GM19035 (cell line): ENCODE results near the gene BAX.

Experiments
- ATAC-seq: cut with Tn5 transposase; IDR thresholded peaks from one replicate; pipeline ENCODE4 v1.9.1; 2021; ENCODE audit not compliant: unreplicated experiment

The BAX gene

DNA sequence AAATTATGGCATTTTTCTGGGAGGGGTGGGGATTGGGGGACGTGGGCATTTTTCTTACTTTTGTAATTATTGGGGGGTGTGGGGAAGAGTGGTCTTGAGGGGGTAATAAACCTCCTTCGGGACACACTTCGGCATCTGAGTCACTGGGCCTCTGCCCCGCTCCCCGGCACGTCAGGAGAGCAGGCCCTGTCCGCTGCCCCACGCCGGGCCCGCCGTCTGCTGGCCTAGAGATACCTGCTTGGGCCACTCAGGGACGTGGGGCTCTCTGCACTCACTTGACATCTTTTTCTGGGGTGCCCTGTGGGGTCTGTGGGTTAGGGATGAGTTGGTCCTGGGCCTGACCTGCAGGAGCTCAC lies 7.0 kb downstream of the BAX start:
- ATAC-seq = no peak

DNA sequence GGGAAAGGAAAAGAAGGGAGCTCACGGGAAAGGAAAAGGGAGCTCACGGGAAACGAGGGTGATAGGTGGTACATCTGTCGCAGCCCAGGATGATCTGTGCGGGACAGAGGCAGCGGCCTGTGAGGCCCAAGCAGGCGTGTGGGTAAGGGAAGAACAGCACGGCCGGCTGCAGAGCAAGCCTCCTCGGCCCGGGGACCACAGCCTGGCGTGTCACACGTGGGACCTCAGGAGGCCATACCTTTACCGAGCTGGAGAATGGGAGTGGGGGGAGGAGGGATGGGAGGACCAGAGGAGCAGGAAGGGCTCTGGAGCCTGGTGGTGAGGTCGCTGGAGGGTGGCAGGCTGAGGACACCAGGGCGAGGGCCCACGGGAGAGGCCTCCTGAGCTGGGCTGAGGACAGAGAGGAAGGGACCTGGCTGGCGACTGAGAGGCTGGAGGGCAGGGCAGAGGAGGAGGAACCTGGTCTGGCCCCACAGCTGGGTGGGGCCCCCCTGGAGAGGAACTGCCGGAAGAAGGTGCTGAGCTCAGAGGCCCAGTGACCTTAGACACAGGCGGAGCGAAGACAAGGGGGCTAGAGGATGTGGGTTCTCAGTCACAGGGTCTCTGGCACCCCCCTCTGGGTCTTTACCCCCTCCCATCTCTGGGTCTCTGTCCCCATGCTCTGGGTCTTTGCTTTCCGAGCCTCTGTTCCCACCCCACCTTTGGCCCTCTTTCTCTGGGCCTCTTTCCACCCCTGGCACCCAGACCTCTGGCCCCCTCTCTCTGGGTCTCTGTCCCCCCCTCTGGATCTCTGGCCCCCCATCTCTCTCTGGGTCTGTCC lies 7.6 kb downstream of the BAX start:
- peak; percentile 37 for ATAC-seq

DNA sequence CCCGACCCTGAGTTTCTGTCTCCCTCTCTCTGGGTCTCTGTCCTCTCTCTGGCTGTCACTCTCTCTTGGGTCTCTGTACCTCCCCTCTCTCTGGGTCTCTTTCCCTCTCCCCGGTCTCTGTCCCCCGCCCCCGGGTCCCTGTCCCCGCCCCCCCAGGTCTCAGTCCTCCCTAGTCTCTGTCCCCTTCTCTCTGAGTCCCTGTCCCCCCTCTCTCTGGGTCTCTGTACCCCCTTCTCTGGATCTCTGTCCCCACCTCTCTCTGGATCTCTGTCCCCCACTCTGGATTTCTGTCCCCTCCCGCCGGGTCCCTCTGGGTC lies 8.1 kb downstream of the BAX start:
- no peak for ATAC-seq

DNA sequence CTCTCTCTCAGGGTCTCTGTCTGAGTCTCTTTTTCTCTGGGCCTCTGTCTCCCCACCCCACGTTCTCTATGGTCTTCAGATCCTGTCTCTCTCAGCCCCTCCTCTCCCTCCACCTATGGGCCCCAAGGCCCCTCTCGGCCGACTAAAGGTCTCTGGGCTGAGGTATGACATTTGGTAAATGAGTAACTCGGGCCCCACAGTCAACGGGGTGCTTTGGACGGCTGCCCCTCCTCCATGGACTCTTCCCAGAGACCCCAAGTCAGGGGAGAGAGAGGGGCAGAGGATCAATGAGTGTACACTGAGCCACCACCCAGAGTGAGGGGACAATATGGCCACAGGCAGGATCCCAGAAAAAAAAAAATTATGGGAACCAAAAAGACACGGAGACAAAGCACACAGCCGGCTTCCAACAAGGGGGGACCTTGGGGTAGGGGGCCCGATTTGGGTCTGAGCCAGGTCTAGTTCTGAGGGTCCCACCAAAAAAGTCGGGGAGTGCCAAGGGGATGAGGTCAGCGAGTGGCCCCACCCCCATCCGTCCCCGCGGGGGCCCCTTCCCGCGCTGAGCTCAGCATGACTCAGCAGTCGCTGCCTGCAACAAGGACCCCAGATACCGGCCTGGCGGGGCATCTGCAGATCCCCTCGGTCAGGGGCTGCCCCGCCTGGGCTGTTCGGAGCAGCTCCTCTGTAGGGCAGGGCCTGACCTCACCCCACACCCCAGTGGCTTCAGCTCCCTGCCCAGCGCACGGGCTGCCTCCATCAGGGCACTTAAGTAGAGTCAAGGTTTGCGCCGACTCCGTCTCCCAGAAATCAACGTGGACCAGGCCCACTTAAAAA lies 8.9 kb downstream of the BAX start:
- no peak for ATAC-seq

DNA sequence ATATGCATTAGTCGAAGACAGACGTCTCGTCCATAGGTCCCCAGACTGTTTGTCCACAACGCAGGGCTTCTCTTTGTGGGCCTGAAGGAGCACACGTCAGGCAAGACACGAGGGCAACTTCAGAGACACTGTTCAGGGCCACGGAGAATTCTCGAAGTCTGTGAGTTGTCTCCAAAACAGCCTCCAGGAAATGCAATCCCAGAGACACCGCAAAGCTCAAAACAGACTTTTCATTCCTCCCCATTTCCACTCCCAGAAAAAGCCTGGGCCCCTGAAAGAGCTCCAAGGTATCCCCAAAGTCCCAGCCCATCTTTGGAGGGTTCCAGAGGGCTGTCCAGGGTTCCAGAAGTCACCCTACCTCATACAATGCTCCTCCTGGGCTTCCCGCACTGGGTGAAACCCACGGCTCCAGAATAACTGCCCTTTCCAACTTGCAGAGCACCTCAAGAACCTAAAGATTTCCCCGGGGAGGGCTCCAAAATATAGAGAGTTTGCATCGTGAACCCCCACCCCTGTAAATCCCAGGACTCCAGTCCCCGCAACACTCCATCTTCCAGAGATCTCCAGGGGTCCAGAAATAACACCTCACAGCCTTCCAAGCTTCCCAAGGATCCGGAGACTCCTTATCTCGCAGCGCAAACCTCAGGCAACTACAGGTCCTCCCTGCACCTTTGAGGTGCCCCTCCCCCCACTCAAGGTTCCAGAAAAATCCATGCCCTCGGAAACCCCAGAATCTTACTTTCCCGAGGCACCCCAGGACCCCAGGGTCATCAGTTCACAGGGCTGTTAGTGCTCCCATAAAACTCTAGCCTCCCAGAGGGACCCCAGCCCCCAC lies 9.7 kb downstream of the BAX start:
- no peak for ATAC-seq

DNA sequence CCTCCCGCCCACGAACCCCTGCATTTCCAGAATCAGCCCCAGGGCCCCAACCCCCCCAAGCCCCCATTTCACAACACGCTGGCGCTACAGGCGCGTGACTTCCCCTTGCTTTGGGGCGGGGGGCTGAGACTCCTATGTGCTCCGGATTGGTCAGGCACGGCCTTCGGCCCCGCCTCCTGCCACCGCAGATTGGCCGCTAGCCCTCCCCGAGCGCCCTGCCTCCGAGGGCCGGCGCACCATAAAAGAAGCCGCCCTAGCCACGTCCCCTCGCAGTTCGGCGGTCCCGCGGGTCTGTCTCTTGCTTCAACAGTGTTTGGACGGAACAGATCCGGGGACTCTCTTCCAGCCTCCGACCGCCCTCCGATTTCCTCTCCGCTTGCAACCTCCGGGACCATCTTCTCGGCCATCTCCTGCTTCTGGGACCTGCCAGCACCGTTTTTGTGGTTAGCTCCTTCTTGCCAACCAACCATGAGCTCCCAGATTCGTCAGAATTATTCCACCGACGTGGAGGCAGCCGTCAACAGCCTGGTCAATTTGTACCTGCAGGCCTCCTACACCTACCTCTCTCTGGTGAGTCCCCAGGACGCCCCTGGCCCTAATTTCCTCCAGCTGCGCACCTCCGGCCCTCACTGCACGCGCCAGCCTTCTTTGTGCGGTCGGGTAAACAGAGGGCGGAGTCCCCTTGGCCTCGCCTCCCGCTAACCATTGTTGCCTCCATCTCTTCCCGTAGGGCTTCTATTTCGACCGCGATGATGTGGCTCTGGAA lies 10.5 kb downstream of the BAX start, which contains the start of gene FTL:
FTL (plus strand) TSS at position 270 of the 766 bp plus-strand sequence; CDS start at position 469, 199 bp downstream.
- ATAC-seq = peak; percentile 56

DNA sequence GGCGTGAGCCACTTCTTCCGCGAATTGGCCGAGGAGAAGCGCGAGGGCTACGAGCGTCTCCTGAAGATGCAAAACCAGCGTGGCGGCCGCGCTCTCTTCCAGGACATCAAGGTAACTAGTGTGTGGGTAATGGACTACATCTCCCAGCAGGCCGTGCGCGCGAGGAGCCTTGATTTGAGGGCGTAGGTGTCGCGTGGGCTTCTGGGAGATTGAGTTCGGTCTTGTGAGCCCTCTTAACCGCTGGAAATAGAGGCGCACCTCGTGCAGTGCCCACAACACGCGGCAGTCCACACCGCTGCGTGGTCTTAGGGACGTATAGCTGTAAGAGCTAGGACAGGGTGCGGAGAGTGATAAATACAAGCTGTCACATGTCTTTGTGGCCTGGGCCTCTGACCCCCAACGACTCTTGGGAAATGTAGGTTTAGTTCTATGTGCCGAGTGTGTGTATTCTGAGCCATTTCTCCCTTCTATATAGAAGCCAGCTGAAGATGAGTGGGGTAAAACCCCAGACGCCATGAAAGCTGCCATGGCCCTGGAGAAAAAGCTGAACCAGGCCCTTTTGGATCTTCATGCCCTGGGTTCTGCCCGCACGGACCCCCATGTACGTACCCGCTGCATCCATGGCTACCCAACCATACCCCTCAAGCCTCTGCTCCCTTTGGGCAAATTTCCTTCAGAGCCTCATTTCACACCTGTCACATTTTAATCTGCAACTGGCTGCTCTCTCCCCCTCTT lies 11.3 kb downstream of the BAX start:
- peak; percentile 22 for ATAC-seq

DNA sequence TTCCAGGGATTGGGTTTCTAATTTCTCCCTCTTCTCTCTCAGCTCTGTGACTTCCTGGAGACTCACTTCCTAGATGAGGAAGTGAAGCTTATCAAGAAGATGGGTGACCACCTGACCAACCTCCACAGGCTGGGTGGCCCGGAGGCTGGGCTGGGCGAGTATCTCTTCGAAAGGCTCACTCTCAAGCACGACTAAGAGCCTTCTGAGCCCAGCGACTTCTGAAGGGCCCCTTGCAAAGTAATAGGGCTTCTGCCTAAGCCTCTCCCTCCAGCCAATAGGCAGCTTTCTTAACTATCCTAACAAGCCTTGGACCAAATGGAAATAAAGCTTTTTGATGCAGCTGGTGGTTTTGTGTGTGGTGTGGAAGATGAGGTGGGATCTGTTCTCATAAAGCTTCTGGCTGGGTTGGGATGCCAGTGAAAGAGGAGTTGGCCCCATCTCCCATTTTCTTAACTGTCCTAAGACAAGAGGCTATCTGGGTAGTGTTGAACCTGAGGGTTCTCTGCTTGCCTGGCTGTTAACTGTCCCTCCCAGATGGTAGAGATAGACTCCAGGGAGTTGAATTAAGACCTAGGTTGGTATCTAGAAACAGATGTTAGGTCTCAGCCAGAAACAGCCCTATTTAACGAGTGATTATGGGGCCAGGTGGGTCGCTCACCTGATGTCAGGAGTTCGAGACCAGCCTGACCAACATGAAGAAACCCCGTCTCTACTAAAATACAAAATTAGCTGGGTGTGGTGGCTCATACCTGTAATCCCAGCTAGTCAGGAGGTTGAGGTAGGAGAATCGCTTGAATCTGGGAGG lies 12.1 kb downstream of the BAX start:
- no peak for ATAC-seq

DNA sequence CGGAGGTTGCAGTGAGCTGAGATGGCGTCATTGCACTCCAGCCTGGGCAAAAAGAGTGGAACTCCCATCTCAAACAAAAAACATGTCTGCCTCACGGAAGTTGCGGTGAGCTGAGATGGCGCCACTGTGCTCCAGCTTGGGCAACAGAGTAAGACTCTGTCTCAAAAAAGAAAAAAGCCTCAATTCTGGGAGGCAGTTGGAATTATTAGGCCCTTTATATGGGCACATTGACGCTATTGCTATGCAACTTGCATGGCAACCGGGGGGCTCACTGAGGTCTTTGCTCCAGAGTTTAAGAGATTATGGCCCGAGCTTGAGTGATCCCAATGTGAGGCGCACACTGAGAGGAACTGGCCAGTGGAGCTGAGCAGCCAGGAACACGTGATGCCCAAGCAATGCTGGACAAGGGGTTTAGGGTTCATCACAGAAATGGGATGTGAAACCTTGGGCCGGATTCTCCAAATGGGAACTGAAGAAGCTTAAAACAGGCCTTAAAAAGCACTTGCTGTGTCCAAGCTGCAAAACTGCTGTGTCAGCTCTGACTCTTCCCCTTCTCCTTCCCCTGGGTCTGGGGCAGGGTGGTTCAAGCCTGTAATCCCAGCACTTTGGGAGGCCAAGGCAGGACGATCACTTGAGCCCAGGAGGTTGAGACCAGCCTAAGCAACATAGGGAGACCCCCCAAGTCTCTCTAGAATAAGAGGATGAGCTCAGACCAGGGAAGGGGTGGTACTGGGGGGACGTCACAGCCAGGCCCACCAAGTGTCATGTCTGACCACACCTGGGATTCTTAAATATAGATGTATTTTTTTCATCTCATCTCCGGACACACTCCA lies 12.9 kb downstream of the BAX start:
- no peak for ATAC-seq

DNA sequence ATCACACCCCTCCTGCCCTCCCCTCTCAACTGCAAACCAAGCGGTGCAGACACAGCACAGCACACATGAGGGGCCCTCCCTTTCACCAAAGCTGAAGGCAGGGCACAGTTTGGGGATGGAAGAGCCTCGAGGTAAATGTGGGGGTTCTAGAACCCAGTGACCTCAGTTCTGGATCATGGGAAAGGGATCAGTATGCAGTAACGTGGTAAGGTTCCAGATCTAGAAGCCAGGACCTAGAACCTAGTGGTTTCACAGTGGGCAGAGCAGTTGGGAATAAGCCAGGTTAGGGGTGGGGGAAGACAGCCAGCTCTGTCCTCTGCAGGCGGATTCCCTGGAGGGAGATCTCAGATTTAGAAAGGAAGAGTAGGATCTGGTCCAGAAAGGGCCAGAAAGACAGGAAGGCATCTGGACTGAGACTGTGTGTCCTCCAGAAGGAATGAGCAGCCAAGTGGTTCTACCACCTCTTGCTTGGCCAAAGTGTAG lies 13.5 kb downstream of the BAX start:
- ATAC-seq = no peak

DNA sequence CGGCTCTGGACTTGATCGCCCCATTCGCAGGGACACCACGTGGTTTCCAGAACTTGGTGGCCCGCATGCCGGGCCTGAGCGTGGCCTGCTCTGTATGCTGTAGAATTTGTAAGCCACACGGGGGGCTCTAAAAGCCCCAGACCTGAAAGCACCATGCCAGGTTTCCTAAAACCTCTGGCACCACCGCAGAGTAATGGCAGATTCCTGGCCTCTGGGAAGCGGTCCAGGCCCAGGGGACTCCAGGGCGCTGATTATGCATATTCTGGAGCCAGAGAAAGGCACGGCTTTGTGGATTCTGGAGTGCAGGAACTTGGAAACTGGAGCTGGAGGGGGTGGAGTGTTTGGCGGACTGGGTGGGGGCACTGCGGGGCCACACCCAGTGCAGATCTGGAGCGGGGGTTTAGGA lies 14.1 kb downstream of the BAX start:
- ATAC-seq = no peak

DNA sequence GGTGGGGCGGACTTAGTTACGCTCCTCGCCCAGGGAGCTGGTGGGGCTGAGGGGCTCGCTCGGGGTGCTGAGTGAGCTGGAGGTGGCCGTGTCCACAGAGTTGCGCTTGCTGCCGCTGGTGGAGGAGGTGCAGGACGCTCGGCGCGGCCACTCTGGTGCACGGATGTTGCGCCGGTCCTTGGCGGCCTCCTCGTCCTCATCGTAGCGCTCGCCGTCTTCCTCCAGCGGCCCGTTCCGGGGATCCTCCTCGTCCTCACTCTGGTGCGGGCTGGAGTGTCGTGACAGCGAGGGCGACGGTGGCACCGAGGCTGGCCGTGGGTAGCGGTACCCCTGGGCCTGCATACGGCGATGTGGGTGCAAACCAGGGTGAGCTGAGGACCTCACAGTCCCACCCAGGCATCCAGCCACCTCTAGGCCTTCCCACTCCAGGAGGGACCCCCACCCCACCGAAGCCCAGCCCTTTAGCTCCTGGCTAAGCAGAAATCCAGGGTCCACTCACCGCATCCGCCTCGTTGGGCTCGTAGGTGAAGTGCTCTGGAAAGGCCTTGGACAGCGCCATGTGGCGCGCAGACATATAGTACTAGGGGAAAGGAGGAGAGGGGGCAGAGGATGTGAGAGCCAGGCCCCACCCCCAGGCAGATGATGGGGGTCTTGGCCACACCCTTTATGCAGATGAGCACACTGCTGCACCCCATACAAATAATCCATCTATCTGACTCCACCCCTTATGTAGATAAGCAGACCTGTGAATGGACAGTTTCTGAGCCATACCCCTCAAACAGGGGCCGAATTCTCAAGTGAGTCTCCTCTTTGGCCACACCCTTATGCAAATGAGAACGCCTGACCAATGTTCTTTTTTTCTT lies 14.8 kb downstream of the BAX start:
- no peak for ATAC-seq

DNA sequence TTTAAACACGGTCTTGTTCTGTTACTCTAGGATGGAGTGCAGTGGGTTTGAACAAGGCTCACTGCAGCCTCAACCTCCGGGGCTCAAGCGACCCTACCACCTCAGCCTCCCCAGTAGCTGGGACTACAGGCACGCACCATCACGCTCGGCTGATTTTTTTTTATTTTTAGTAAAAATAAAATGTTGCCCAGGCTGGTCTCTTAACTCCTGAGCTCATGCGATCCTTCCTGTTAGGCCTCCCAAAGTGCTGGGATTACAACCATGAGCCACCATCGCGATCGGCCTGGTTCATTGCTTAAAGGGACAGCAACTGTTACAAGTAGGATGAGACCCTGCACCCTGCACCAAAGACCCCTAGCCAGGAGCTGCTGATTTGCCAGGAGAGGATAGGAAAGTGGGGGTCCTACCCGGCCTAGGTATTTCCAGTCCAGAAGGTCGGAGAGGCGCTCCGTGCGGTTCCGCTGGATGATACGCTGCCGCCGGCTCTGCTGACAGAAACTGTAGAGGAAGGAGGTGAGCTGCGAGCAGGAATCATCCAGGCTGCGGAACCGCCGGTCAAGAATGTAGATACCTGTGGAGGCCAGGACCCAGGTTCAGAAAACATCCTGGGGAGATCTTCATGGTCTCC lies 15.6 kb downstream of the BAX start:
- ATAC-seq = no peak

DNA sequence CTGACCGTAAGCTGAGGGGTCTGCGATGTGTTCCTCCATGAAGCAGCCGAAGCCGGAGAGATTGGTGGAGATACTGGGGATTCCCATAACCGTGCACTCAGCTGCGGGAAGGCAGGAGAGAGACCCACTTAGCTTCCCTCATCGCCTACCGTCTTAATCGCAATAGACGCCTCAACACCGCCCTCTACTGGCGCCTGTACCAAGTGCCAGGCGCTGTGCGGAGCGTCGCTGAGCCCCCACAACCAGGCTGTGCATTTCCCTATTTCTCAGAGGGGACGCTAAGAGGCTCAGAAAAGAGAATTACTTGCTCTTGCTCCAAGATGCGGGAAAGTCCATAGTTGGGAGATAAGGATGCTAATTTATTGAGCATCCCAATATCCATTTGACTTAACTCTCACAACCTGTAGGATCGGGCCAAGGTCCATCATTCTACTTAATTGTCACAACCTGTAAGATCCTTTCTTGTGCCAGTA lies 16.3 kb downstream of the BAX start:
- no peak for ATAC-seq

DNA sequence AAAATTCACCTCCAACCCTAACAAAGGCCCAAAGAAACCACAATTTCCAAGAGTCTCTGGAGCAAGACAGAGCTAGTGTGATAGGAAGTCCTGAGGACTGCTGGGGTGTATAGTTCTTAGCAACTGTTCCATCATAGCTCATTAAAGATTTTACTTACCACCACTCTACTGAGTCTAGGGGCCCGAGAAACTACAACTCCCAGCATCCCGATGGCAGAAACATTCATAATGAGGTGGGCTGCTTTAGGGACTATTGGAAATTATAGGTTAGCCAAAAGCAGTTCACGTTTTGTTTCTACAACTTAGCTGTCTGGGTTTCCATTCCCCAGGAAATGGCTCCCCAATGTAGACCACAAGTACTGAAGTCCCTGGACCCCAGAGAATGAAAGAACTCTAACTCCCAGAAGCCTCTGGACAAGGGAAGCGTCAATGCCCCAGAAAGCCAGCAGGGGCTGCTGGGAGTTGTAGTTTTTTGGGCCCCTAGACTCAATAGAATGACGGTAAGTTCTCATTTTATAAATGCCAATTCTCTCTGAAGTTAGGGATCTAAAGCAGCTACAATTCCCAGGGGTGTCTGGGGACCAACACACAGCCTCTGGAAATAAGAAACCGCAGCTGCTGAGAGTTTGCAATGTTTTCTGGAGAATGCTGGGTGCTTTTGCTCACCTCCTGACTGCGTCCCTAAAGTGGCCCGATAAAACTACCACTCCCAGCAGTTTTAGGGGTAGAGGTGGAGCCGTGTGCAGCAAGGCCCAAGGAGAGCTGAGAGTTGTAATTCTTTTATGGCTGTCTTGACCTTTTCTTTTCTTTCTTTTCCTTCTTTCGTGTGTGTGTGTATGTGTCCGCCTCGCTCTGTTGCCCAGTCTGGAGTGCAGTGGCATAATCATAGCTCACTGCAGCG lies 21.5 kb downstream of the BAX start:
- no peak for ATAC-seq

DNA sequence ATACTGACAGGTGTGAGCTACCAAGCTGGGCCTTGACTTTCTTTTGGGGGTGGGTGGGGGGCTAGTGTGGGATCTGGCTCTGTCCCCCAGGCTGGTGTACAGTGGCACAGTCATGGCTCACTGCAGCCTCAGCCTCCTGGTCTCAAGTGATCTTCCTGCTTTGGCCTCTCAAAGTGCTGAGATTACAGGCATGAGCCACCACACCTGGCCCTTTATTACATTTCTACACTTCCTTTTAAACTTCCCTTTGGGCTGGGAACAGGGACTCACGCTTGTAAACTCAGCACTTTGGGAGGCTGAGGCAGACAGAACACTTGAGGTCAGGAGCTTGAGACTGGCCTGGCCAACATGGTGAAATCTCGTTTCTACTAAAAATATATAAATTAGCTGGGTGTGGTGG lies 22.4 kb downstream of the BAX start:
- no peak for ATAC-seq
